SK-N-MC (cell line): ENCODE results near the gene CIB2.

ENCODE experiments used
- EZH2 ChIP-seq: fragments of 200-600 bp; sonication (generic); IDR thresholded peaks from one replicate; pipeline ENCODE4 v1.6.1; 2017; ENCODE audit warnings: antibody characterized with exemption
- POLR2AphosphoS5 ChIP-seq: IDR thresholded peaks from 2 replicates; pipeline ENCODE4 v1.6.1; 2012; ENCODE audit warnings: mild to moderate bottlenecking, low read depth, low read length, borderline replicate concordance

DNA sequence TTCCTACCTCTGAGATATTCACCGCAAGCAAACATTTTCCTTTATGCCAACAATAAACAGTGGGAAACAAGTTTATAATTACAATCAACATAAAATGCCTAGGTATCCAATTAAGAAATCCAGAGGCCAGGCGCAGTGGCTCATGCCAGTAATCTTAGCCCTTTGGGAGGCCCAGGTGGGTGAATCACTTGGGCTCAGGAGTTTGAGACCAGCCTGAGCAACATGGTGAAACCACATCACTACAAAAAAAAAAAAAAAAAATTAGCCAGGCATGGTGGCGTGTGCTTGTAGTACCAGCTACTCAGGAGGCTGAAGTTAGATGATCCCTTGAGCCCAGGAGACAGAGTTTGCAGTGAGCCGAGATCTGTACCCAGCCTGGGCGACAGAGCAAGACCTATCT is 71.0 kb downstream of the CIB2 start:
- TF ChIP-seq POLR2AphosphoS5, result no peak
- TF ChIP-seq EZH2, result no peak
